ENCODE measurements around the gene E2F8.

Gene E2F8

DNA sequence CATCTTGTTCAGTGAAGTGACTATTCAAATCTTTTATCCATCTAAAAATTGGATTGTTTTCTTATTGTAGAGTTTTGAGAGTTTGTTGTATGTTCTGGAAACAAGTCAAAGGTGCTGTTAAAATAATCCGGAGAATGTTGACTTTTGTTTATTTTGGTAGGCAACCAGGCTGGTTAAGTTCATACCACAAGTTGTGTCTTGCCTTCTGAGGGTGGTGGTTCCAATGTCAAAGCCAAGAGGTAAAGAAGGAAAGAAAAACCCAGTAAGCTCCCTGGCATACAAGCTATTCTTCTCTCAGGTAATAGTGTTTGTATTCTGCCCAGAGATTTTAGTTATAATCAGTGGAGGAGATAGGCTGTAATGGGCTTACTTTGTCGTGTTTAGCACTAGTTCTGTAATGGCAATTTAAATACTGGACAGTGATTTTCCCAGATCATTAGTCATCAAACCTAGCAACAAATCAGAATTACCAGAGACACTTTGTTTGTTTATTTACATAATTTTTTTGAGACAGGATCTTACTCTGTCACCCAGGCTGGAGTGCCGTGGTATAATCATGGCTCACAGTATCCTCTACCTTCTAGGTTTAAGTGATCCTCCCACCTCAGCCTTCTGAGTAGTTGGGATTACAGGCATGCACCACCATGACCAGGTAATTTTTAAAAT lies 23.9 kb downstream of the E2F8 start:
- TF ChIP-seq, protein P1, sequence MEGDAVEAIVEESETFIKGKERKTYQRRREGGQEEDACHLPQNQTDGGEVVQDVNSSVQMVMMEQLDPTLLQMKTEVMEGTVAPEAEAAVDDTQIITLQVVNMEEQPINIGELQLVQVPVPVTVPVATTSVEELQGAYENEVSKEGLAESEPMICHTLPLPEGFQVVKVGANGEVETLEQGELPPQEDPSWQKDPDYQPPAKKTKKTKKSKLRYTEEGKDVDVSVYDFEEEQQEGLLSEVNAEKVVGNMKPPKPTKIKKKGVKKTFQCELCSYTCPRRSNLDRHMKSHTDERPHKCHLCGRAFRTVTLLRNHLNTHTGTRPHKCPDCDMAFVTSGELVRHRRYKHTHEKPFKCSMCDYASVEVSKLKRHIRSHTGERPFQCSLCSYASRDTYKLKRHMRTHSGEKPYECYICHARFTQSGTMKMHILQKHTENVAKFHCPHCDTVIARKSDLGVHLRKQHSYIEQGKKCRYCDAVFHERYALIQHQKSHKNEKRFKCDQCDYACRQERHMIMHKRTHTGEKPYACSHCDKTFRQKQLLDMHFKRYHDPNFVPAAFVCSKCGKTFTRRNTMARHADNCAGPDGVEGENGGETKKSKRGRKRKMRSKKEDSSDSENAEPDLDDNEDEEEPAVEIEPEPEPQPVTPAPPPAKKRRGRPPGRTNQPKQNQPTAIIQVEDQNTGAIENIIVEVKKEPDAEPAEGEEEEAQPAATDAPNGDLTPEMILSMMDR (IDR thresholded peaks at IDR 0.05; ENCODE audit: low read depth, low read length, missing control alignments): no peak
- DNase-seq (ENCODE audit: low read depth): no peak
- H3K4me3 ChIP-seq (ENCODE audit: low read depth, low read length): no peak overlapping the region
- in situ Hi-C loops (cut with HindIII; ENCODE audit: low sequenced_read_pairs): no loop called here

DNA sequence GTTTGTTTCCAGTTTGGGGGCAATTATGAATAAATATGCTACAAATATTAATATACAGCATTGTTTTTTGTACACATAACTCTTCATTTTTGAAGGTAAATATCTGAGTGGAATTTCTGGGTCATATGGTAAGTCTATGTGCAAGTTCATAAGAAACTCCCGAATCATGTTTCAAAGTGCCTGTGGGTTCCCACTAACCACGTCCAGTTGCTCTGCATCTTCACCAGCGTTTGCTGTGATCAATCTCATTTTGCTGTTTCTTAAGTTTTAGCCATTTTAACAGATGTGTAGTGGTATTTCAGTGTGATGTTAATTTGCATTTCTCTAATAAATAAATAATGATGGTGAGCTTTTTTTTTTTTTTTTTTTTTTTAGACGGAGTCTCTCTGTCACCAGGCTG lies 24.7 kb downstream of the E2F8 start:
- H3K4me3 ChIP-seq (ENCODE audit: low read depth, low read length): no peak overlapping the region
- TF ChIP-seq, protein P1 (IDR thresholded peaks at IDR 0.05; ENCODE audit: low read depth, low read length, missing control alignments): no peak
- no peak for DNase-seq (ENCODE audit: low read depth)
- in situ Hi-C loops (cut with HindIII; ENCODE audit: low sequenced_read_pairs): no loop called here

DNA sequence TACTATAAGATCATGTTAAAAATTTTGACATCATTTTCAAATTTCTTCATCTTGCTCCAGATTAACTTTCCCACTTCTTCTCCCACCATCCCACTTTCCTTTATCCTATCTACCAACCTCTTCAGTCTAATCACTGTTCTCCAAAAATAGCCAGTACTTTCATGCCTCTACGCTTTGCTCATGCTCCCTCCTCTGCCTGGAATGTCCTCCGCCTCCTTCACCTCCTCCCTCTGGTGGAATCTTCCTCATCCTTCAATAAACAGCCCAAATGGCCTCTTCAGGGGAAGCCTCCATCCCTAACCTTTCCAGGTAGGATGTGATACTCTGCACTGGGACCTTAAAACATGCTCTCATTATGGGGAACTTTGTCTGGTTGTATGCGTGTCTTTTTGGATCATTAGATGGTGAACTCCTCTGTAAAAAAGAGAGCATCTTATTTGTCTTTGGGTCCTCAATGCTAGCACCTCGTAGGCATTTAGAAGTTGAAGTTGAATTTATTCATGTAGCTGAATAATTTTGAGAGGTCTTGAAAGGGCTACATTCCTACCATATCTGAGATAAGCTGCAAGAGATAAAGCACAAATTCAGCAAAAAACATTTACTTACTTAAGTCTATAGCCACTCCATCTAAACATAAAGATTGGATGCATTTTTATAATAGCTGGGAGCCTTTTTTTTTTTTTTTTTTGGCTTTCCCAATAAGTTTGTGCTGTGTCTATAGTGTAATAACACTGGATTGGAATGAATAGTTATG lies 31.0 kb downstream of the E2F8 start:
- H3K4me3 ChIP-seq (ENCODE audit: low read depth, low read length): no peak overlapping the region
- DNase-seq (ENCODE audit: low read depth): no peak
- in situ Hi-C loops (cut with HindIII; ENCODE audit: low sequenced_read_pairs): no loop called here
- TF ChIP-seq, protein P1 (IDR thresholded peaks at IDR 0.05; ENCODE audit: low read depth, low read length, missing control alignments): no peak

DNA sequence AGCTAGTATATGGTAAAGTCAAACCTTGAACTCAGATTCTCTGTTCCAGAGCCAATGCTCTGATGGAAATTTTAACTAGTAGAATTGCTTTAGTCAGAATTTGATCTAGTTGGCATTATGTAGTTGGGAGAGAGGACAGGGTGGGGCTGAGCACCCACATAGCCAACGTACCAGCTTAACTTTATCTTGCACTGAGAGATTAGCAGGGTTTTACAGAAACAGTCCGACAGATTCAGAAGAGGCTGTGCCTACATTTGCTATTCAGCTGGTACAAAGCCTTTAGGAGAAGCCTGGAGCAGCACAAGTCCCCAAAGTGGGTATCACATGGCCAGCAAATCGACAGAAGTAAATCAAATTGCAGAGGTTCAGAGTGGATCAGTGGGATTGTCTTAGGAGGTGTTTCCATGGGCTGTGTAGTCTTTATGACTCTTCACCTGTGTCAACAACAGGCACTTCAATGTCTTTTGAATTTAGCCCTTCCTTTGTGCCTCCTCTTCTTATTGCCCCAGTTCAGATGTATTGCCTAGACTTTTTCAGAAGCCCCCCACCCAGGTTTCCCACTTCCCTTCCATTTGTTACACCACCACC lies 31.7 kb downstream of the E2F8 start:
- in situ Hi-C loops (cut with HindIII; ENCODE audit: low sequenced_read_pairs): no loop called here
- no peak for DNase-seq (ENCODE audit: low read depth)
- H3K4me3 ChIP-seq (ENCODE audit: low read depth, low read length): no peak overlapping the region

DNA sequence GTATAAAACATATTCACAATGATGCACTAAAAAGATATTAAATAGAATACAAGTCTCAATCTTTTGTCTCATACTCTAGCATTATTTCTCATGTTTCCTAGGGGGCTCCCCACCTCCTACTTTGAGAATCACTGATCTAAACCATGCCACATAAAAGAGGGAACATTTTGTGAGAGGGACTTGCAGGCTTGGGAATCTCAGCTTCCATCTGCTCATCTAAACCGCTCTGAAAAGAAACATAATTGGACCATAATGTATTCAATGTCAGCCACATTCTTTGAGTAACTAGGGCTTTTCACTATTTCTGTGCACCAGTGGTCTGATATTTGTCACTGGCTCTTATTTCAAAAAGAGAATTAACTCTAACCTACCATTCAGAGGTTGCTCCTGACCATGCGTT lies 32.6 kb downstream of the E2F8 start:
- in situ Hi-C loops (cut with HindIII; ENCODE audit: low sequenced_read_pairs): no loop called here
- H3K4me3 ChIP-seq (ENCODE audit: low read depth, low read length): no peak overlapping the region
- DNase-seq (ENCODE audit: low read depth): no peak
- TF ChIP-seq, protein P1 (IDR thresholded peaks at IDR 0.05; ENCODE audit: low read depth, low read length, missing control alignments): no peak

More for the DNA sequence above, 31.7 kb downstream of the E2F8 start:
- TF ChIP-seq, protein P1 (IDR thresholded peaks at IDR 0.05; ENCODE audit: low read depth, low read length, missing control alignments): no peak

DNA sequence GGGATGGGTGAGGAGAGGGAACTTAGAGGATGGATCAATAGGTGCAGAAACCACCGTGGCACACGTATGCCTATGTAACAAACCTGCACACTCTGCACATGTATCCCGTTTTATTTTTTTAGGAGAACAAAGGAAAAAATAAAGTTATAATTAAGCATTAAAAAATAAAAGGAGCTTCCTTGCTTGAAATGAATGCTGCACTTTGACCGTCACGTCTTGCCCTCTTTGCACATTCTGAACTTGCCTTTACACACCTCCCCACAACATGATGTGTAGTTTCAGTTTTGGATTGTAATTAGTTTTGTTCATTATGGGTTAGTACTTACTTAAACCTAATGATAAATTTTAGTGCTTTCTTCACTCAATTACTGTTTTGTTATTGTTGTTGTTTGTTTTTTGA lies 35.9 kb downstream of the E2F8 start:
- TF ChIP-seq, protein P1 (IDR thresholded peaks at IDR 0.05; ENCODE audit: low read depth, low read length, missing control alignments): no peak
- in situ Hi-C loops (cut with HindIII; ENCODE audit: low sequenced_read_pairs): no loop called here
- no peak for DNase-seq (ENCODE audit: low read depth)
- H3K4me3 ChIP-seq (ENCODE audit: low read depth, low read length): no peak overlapping the region

Measured in astrocyte of the cerebellum (primary cell).